GM12878 (cell line): ENCODE data around the gene LYPD4. TPM values are rescaled to one million over a fixed set of nuclear protein-coding genes. Genes with fewer than 3 reads are reported as not detected.
A peak's percentile ranks its signal among the peaks of the same experiment; 100 is the strongest.

Source experiments
- BACH1 ChIP-seq: fragments of 450-650 bp; IDR thresholded peaks from 2 replicates; pipeline ENCODE4 v1.6.1; 2017; ENCODE audit warnings: mild to moderate bottlenecking, borderline replicate concordance
- BHLHE40 ChIP-seq, 2 experiments: fragments of 450-650 bp in 1 of 2; IDR thresholded peaks; 2 replicates each; pipeline ENCODE4 v1.6.1; 2011 to 2017; ENCODE audit warnings: low read depth in 2 of 2, borderline replicate concordance in 1 of 2, improper control_type of control experiment in 1 of 2, low read length in 1 of 2, mild to moderate bottlenecking in 1 of 2
- CBFB ChIP-seq: IDR thresholded peaks from 2 replicates; pipeline ENCODE4 v1.6.1; 2016; ENCODE audit warnings: antibody characterized with exemption, low read depth
- CEBPB ChIP-seq, 2 experiments: fragments of 150-350 bp in 1 of 2; IDR thresholded peaks; 2 replicates each; pipeline ENCODE4 v1.6.1; 2012 to 2014; ENCODE audit warnings: low read depth in 2 of 2, low read length in 2 of 2, borderline replicate concordance in 1 of 2, inconsistent platforms in 1 of 2
- CHD2 ChIP-seq: IDR thresholded peaks from 2 replicates; pipeline ENCODE4 v1.6.1; 2011; ENCODE audit warnings: low read depth, low read length, improper control_type of control experiment, borderline replicate concordance
- FOXK2 ChIP-seq: fragments of 450-650 bp; IDR thresholded peaks from 2 replicates; pipeline ENCODE4 v1.6.1; 2017; ENCODE audit warnings: mild to moderate bottlenecking, moderate library complexity
- JUNB ChIP-seq: IDR thresholded peaks from 2 replicates; pipeline ENCODE4 v1.6.1; 2016; ENCODE audit warnings: antibody characterized with exemption, mild to moderate bottlenecking
- MEF2A ChIP-seq: IDR thresholded peaks from 2 replicates; pipeline ENCODE4 v1.6.1; 2011; ENCODE audit warnings: low read depth, mild to moderate bottlenecking, low read length, moderate library complexity; ENCODE audit not compliant: insufficient read depth
- NRF1 ChIP-seq: conservative IDR thresholded peaks from 2 replicates; pipeline ENCODE4 v1.6.1; 2011; ENCODE audit warnings: mild to moderate bottlenecking, low read depth, low read length, improper control_type of control experiment
- PAX5 ChIP-seq: IDR thresholded peaks from 2 replicates; pipeline ENCODE4 v1.6.1; 2011; ENCODE audit warnings: low read depth, low read length, borderline replicate concordance
- POU2F2 ChIP-seq: IDR thresholded peaks from 3 replicates; pipeline ENCODE4 v1.6.1; 2011; ENCODE audit warnings: low read depth, mild to moderate bottlenecking, low read length, borderline replicate concordance
- RAD21 ChIP-seq: IDR thresholded peaks from 2 replicates; pipeline ENCODE4 v1.6.1; 2011; ENCODE audit warnings: mild to moderate bottlenecking, low read depth, low read length, moderate library complexity; ENCODE audit not compliant: insufficient read depth
- SMARCA5 ChIP-seq: fragments of 450-650 bp; IDR thresholded peaks from 2 replicates; pipeline ENCODE4 v1.6.1; 2017; ENCODE audit warnings: mild to moderate bottlenecking
- SP1 ChIP-seq: IDR thresholded peaks from one replicate; pipeline ENCODE4 v1.6.1; 2011; ENCODE audit warnings: low read depth, low read length
- SUZ12 ChIP-seq: fragments of 200-600 bp; sonication (generic); IDR thresholded peaks from one replicate; pipeline ENCODE4 v1.6.1; 2018; ENCODE audit warnings: antibody characterized with exemption, mild to moderate bottlenecking; ENCODE audit not compliant: unreplicated experiment
- TBL1XR1 ChIP-seq: IDR thresholded peaks from 2 replicates; pipeline ENCODE4 v1.6.1; 2012; ENCODE audit warnings: low read depth, low read length, improper control_type of control experiment
- polyA plus RNA-seq, 11 experiments: library from polyadenylated mRNA; depleted of rRNA in 4 of 11; unstranded in 6 of 11; stranded (reverse) in 5 of 11; fragments of >200 nt; fragmentation: Nextera tagmentation in 4 of 11; fragmentation: Illumina TruSeq in 1 of 11; extraction: Ambion mirVana in 4 of 11; extraction: Trizol in 1 of 11; gene quantifications; 1 replicate in 1 of 11; 2 replicates in 10 of 11; pipeline versions ENCODE4 v1.2.1 to v1.2.3, GENCODE V29; 2011 to 2016; ENCODE audit warnings: inconsistent platforms in 2 of 11, missing spikeins in 2 of 11, low read depth in 1 of 11
- total RNA-seq, 4 experiments: library from RNA; depleted of rRNA in 3 of 4; stranded (reverse); fragments of >200 nt in 3 of 4; fragmentation: Illumina TruSeq in 1 of 4; extraction: Trizol in 1 of 4; gene quantifications; 2 replicates each; pipeline versions ENCODE4 v1.2.1 to v1.2.3, GENCODE V29; 2013 to 2021
- TF ChIP-seq, protein P1 (sequence below): IDR thresholded peaks from 2 replicates; pipeline ENCODE4 v1.6.1; 2011; ENCODE audit warnings: borderline replicate concordance, low read depth, mild to moderate bottlenecking, moderate library complexity, low read length; ENCODE audit not compliant: insufficient read depth, poor library complexity, severe bottlenecking
- TF ChIP-seq, protein P2 (sequence below): fragments of 450-650 bp; IDR thresholded peaks from 2 replicates; pipeline ENCODE4 v1.6.1; 2016; ENCODE audit warnings: mild to moderate bottlenecking
- TF ChIP-seq, protein P3 (sequence below): fragments of 450-650 bp; formaldehyde crosslinking; IDR thresholded peaks from 2 replicates; pipeline ENCODE4 v1.5.0; 2022; ENCODE audit warnings: mild to moderate bottlenecking, missing genetic modification characterization
- TF ChIP-seq, protein P4 (sequence below): fragments of 450-650 bp; formaldehyde crosslinking; IDR thresholded peaks from 2 replicates; pipeline ENCODE4 v1.4.0; 2020; ENCODE audit warnings: mild to moderate bottlenecking, moderate library complexity

The LYPD4 gene
- total and polyA plus RNA-seq, 10 of the 15 experiments (the other 5 are each of a cell fraction or from before 2014, with no cell fraction given) = not detected

- peak; percentile 60; the same call in 1 of the 2 replicates for TF ChIP-seq BACH1
- TF ChIP-seq TBL1XR1 = no peak
- no peak for TF ChIP-seq SP1
- TF ChIP-seq SUZ12 = no peak
- TF ChIP-seq, protein P1, sequence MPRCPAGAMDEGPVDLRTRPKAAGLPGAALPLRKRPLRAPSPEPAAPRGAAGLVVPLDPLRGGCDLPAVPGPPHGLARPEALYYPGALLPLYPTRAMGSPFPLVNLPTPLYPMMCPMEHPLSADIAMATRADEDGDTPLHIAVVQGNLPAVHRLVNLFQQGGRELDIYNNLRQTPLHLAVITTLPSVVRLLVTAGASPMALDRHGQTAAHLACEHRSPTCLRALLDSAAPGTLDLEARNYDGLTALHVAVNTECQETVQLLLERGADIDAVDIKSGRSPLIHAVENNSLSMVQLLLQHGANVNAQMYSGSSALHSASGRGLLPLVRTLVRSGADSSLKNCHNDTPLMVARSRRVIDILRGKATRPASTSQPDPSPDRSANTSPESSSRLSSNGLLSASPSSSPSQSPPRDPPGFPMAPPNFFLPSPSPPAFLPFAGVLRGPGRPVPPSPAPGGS = peak; percentile 38
- peak; percentile 64 for TF ChIP-seq RAD21
- peak; percentile 42; the same call in 1 of the 2 replicates for TF ChIP-seq SMARCA5
- TF ChIP-seq CBFB = 0 out of 2 replicates have a peak, but pooled peaks have one; percentile 13
- TF ChIP-seq, protein P2, sequence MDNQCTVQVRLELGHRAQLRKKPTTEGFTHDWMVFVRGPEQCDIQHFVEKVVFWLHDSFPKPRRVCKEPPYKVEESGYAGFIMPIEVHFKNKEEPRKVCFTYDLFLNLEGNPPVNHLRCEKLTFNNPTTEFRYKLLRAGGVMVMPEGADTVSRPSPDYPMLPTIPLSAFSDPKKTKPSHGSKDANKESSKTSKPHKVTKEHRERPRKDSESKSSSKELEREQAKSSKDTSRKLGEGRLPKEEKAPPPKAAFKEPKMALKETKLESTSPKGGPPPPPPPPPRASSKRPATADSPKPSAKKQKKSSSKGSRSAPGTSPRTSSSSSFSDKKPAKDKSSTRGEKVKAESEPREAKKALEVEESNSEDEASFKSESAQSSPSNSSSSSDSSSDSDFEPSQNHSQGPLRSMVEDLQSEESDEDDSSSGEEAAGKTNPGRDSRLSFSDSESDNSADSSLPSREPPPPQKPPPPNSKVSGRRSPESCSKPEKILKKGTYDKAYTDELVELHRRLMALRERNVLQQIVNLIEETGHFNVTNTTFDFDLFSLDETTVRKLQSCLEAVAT = no peak
- TF ChIP-seq MEF2A = no peak
- TF ChIP-seq PAX5 = no peak
- TF ChIP-seq CHD2 = peak; percentile 4; the same call in 1 of the 2 replicates
- TF ChIP-seq, protein P3, sequence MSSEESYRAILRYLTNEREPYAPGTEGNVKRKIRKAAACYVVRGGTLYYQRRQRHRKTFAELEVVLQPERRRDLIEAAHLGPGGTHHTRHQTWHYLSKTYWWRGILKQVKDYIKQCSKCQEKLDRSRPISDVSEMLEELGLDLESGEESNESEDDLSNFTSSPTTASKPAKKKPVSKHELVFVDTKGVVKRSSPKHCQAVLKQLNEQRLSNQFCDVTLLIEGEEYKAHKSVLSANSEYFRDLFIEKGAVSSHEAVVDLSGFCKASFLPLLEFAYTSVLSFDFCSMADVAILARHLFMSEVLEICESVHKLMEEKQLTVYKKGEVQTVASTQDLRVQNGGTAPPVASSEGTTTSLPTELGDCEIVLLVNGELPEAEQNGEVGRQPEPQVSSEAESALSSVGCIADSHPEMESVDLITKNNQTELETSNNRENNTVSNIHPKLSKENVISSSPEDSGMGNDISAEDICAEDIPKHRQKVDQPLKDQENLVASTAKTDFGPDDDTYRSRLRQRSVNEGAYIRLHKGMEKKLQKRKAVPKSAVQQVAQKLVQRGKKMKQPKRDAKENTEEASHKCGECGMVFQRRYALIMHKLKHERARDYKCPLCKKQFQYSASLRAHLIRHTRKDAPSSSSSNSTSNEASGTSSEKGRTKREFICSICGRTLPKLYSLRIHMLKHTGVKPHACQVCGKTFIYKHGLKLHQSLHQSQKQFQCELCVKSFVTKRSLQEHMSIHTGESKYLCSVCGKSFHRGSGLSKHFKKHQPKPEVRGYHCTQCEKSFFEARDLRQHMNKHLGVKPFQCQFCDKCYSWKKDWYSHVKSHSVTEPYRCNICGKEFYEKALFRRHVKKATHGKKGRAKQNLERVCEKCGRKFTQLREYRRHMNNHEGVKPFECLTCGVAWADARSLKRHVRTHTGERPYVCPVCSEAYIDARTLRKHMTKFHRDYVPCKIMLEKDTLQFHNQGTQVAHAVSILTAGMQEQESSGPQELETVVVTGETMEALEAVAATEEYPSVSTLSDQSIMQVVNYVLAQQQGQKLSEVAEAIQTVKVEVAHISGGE = no peak
- no peak for TF ChIP-seq CEBPB (IDR thresholded peaks at IDR 0.05; ENCODE audit: borderline replicate concordance in 1 of 2, low read depth in 2 of 2, low read length in 2 of 2)
- TF ChIP-seq POU2F2 = 0 out of 3 replicates have a peak, but pooled peaks have one; percentile 1
- TF ChIP-seq FOXK2 = peak; percentile 32; the same call in 1 of the 2 replicates
- no peak for TF ChIP-seq JUNB
- TF ChIP-seq NRF1 = no peak
- peak in 1 of 2 experiments; percentile 32; a peak in 1 of 4 replicates for TF ChIP-seq BHLHE40 (IDR thresholded peaks at IDR 0.05; ENCODE audit: borderline replicate concordance in 1 of 2, low read depth in 2 of 2, low read length in 1 of 2)
- TF ChIP-seq, protein P4, sequence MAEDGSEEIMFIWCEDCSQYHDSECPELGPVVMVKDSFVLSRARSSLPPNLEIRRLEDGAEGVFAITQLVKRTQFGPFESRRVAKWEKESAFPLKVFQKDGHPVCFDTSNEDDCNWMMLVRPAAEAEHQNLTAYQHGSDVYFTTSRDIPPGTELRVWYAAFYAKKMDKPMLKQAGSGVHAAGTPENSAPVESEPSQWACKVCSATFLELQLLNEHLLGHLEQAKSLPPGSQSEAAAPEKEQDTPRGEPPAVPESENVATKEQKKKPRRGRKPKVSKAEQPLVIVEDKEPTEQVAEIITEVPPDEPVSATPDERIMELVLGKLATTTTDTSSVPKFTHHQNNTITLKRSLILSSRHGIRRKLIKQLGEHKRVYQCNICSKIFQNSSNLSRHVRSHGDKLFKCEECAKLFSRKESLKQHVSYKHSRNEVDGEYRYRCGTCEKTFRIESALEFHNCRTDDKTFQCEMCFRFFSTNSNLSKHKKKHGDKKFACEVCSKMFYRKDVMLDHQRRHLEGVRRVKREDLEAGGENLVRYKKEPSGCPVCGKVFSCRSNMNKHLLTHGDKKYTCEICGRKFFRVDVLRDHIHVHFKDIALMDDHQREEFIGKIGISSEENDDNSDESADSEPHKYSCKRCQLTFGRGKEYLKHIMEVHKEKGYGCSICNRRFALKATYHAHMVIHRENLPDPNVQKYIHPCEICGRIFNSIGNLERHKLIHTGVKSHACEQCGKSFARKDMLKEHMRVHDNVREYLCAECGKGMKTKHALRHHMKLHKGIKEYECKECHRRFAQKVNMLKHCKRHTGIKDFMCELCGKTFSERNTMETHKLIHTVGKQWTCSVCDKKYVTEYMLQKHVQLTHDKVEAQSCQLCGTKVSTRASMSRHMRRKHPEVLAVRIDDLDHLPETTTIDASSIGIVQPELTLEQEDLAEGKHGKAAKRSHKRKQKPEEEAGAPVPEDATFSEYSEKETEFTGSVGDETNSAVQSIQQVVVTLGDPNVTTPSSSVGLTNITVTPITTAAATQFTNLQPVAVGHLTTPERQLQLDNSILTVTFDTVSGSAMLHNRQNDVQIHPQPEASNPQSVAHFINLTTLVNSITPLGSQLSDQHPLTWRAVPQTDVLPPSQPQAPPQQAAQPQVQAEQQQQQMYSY (CRISPR knock-in tag) = no peak
Measured at GRCh38 chr19:41887711-41888382, 43.4 kb upstream of the LYPD4 start (continued).
